GM12892 (cell line): ENCODE results near the gene RAD23B.
A peak's percentile ranks its signal among the peaks of the same experiment; 100 is the strongest.

Source experiments
- DNase-seq: peaks from one replicate; pipeline ENCODE4 v3.0.0; 2011; ENCODE audit not compliant: insufficient read length
- FAIRE-seq: peaks from 2 replicates; lab custom pipeline; 2011; peaks lifted over from hg19 to GRCh38; lab: Jason Lieb, UNC
- POLR2A ChIP-seq: IDR thresholded peaks from 2 replicates; pipeline ENCODE4 v1.6.1; 2011; ENCODE audit warnings: low read depth, low read length, control low read depth
- POLR2AphosphoS5 ChIP-seq: IDR thresholded peaks from 2 replicates; pipeline ENCODE4 v1.6.1; 2011; ENCODE audit warnings: low read depth, low read length, control low read depth
- TAF1 ChIP-seq: IDR thresholded peaks from 2 replicates; pipeline ENCODE4 v1.6.1; 2011; ENCODE audit warnings: low read depth, mild to moderate bottlenecking, control low read depth, low read length, borderline replicate concordance

RAD23B gene

DNA sequence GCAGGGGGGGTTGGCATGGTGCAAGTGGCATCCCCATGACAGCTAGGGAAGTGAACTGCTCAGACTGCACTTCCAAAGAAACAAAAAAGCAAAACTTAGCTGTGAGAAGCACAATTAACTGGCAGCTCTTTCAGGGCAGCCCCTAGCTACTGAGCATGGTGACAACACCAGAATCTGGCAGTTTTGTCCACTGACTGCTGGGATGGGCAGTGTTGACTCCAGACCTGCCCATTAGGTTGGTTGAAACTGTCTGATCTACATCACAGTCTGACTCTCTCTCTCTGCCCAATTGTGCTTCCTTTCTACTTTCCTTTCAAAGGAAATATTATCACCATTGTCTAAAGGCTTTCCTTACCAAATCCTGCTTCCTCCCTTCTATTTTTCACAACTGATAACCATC is 12.5 kb upstream of the RAD23B start:
- no peak for FAIRE-seq
- TF ChIP-seq POLR2A (no peak), POLR2AphosphoS5 (no peak), TAF1 (no peak)
- no peak for DNase-seq

DNA sequence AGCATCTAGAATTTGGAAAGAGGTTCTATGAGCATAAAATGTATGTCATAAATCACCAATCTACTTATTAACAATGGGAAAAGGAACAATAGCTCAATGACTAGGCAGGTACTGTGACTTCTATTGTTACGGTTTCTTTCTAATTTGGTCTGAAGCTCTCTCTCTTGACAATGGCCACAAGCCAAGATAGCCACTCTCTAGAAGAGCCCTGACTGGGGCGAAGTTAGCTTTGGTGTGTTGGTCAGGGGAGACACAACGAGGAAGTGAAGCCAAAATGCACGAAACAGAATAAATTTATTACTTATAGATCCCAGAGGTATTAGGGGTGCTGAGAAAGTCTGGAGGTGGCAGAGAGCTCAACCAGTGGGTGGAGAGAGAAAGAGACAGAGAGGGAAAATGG is 9.4 kb upstream of the RAD23B start:
- no peak for TF ChIP-seq POLR2AphosphoS5
- TF ChIP-seq TAF1 = no peak
- TF ChIP-seq POLR2A = no peak
- DNase-seq (no peak), FAIRE-seq (no peak)

DNA sequence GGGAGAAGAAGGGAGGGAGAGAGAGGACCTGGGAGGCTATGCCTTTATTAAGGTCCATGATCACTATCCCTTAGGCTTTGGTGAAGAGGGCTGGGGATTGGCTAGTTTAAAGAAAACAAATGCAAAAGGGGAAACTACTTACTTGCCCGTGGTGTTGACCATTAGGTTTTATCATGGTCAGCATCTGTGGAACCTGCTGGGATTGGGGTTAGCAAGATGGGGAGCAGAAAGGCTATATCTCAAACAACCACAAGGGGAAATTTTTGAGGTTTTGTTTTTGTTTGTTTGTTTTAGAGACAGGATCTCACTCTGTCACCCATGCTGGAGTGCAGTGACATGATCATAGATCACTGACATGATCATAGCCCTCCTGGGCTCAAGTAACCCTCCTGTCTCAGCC is 9.0 kb upstream of the RAD23B start:
- no peak for DNase-seq
- TF ChIP-seq POLR2AphosphoS5 = no peak
- FAIRE-seq = no peak

DNA sequence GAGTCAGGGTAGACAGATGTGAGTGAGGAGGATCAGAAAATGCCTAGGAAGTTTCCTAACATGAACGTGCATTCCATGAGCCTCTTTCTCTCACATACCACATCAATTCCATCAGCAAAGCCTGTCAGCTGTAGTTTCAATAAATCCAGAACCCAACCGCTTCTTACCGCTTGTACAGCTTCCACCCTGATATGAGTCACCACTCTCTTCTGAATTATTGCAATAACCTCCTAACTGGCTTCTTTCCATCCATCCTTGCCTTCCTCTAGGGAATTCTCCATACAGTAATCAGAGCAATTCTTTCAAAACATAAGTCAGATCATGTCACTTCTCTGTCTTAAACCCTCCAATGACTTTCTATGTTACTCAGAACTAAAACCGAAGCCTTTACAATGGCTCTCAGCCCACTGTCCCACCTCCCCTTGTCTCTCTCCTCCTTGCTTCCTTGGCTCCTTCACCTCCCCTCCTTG is 8.1 kb upstream of the RAD23B start:
- FAIRE-seq (no peak), DNase-seq (no peak)
- TF ChIP-seq TAF1 (no peak), POLR2A (no peak), POLR2AphosphoS5 (no peak)

DNA sequence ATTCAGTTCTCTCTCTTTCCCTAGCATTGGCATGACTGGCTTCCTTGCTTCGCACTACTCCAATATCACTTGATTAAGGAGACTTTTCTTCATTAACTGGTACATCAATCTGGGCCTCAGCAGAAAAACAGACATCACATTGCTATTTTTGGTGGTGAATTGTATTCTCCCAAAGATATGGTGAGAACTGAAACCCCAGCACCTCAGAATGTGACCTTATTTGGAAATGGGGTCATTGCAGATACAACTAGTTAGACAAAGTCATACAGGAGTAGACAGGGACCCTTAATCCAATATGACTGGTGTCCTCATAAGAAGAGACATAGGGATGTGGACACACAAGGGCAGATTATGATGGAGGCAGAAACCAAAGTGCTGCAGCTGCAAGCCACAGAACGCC is 7.5 kb upstream of the RAD23B start:
- no peak for FAIRE-seq
- DNase-seq = no peak
- TF ChIP-seq POLR2AphosphoS5 (no peak), POLR2A (no peak), TAF1 (no peak)

DNA sequence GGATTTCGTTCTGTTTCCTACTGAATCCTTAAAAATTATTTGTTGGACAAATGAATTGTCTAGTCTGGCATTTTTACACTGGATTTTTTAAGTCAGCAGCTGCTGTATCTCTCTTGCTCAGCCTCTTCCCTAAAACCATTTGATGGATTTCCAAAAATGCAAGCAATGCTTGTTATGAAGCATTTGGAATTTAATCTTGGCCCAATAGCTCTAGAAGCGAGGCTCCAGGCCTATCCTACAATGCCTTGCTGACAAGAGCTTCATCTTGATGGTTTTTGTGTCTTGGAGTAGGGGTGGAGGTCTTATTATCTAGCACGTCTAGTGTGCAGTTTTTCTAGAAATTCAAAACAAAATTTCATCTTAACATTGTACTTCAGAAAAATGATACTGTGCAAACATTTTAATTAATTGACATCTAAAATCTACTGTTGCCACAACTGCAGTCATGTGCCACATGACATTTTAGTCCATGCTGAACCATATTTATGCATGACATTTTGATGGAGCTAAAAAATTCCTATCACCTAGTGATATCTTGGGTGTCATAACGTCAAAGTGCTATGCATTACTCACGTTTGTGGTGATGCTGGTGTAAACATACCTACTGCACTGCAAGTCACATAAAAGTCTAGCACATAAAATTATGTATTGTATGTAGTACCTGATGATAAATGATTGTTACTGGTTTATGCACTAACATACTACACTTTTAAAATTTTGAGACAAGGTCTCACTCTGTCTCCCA is 5.9 kb upstream of the RAD23B start:
- DNase-seq (no peak), FAIRE-seq (no peak)
- TF ChIP-seq TAF1 = no peak
- TF ChIP-seq POLR2A = no peak
- TF ChIP-seq POLR2AphosphoS5 = no peak

DNA sequence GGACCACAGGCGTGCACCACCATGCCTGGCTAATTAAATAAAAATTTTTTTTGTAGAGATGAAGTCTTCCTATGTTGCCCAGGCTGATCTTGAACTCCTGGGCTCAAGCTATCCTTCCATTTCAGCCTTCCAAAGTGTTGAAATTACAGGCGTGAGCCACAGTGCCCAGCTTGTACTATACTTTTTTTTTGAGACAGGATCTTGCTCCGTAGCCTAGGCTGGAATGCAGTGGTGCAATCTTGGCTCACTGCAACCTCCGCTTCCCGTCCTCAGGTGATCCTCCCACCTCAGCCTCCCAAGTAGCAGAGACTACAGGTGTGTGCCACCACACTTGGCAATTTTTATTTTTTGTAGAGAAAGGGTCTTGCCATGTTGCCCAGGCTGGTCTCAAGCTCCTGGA is 5.3 kb upstream of the RAD23B start:
- DNase-seq (no peak), FAIRE-seq (no peak)
- no peak for TF ChIP-seq POLR2AphosphoS5
- TF ChIP-seq POLR2A = no peak

DNA sequence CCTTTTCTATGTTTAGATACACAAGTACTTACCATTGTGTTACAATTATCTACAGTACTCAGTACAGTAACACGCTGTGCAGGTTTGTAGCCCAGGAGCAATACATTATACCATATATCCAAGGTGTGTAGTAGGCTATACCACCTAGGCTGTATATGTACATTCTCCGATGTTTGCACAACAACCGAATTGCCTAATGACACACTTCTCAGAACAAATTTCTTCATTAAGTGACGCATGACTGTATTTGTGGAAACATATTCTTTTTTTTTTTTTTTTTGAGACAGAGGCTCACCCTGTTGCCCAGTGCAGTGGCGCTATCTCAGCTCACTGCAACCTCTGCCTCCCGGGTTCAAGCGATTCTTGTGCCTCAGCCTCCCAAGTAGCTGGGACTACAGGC is 4.0 kb upstream of the RAD23B start:
- no peak for TF ChIP-seq TAF1
- TF ChIP-seq POLR2AphosphoS5 = no peak
- no peak for TF ChIP-seq POLR2A
- FAIRE-seq (no peak), DNase-seq (no peak)

DNA sequence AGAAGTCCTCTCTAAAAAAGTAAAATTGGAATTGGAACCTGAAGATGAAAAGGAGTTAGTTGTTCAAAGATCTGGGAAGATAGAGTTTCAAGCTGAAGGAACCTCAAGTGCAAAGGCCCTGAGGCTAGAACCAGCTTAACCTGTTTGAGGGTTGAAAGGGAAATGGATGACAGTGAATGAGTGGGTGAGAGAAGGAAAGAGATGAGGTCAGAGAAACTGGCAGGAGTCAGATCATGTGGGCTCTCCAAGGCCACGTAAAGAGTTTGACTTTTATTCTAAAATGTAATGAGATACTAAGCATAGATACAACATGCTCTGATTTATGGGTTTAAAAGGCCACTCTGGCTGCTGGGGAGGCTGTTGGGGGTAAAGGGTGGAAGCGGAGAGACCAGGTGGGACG is 2.5 kb upstream of the RAD23B start:
- FAIRE-seq = no peak
- TF ChIP-seq TAF1 = no peak
- no peak for TF ChIP-seq POLR2AphosphoS5
- no peak for DNase-seq

DNA sequence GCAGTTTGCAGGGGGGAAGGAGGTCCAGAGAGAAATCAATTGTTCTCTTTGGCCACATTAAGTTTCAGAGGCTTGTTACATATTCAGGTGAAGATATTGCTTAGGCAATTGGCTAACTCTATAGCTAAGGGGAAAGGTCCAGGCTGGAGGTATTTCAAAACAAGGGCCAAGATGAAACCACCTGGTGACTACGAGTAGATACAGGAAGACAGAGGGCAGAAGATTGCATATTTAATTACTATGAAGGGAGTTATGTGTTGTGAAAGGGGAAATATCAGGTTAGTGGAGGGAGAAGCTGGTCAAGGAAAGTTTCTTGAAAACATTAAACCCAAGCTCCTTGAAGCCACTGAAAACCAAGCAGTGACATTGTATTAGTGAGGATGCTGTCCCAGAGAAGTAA is 1.9 kb upstream of the RAD23B start:
- TF ChIP-seq POLR2A (no peak), TAF1 (no peak), POLR2AphosphoS5 (no peak)
- DNase-seq (no peak), FAIRE-seq (no peak)

DNA sequence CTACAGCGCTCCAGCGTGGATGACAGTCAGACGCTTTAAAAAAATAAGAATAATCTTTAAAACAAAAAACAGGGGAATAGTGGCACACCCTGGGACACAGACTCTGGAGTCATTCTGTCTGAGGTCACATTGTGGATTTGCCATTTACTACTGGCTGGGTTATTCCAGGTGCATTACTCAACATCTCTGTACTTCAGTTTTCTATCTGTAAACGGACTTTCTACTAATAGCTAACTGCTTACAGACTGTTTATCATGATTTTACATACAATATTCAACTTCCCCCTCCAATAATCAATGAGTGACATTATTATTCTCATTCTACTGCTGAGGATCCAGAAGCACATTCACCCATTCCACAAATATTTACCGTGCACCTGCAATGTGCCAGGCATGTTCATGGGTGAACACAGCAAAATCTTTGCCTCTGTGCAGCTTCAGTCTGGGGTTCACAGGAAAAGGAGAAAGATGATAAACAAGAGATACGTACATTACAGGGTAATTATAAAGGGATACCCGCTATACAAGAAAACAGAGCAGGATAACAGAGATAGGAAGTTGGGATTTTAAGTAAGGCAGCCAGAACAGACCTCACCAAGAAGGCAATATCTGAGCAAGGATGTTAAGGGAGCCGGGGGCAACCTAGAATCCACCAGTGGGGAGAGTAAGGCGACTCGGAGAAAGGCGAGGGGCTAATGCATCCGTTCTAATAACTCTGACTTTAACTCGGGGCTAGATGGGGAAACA is 984 bp upstream of the RAD23B start:
- DNase-seq (no peak), FAIRE-seq (no peak)
- no peak for TF ChIP-seq POLR2A
- no peak for TF ChIP-seq TAF1
- no peak for TF ChIP-seq POLR2AphosphoS5

DNA sequence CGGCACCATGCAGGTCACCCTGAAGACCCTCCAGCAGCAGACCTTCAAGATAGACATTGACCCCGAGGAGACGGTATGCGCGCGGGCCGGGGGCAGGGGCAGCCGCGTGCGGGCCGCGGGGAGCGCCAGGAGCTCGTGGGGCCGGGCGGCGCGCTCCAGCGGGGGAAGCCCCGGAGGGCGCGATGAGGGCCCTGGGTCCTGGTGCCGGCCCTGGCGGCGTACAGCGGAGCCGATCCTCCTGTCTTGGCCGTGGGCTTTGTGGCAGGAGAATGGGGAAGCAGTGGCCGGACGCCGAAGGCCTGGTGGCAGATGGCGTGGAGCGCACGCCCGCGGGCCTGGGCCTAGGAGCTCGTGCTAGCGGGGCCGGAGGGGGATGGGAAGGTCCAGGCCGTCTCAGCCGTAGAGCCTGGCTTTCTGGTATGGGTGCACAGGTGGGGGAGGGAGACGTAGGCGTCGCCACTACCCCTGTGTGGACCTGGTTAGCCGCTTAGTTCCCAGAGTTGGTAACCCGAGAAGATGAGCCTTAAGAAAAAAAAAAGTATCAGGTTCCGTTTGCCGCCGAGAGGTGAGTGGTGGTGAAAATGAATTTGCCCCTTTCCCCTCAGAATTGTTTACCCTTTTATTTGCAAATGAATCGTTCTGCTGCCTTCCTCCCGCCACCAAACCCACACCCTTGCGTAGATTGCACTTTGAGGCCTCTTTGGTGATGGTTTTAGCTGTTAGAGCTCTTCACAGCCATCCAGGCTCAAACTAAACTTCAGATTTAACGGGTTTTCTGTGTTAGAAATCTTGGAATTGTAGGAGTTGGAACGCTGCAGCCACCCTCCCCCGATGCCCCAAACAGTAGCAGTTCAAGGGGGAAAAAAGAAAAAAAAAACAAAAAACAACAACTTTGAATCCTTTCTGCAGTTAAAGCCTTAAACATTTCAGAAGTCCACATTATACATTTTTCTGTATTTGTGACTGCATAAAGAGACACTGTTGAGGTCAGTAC is 841 bp downstream of the RAD23B start:
- DNase-seq = peak; percentile 44
- TF ChIP-seq TAF1 (peak; percentile 50; the same call in 1 of the 2 replicates), POLR2AphosphoS5 (no peak; the same call in 1 of the 2 replicates), POLR2A (0 out of 2 replicates have a peak, but pooled peaks have one; percentile 46)
- FAIRE-seq = peak; percentile 79
